NCI-H1436 treated with DMSO at 0.1 percent for 48 hours (cell line): Measurements from ENCODE around the gene SPRR2F.

Source experiments
- DNase-seq: peaks from one replicate; lab custom pipeline; 2025; lab: John Stamatoyannopoulos, UW

Gene SPRR2F

GRCh38 chr1:153072806-153073726, 40.2 kb downstream of the SPRR2F start:
- no peak for DNase-seq

- DNase-seq, result no peak
Observed at GRCh38 chr1:153071511-153071910, 41.8 kb downstream of the SPRR2F start, which contains the start of gene SPRR2B. TSS of gene SPRR2B (minus strand) at chr1:153071611. CDS start at chr1:153070839, 772 bp downstream.

GRCh38 chr1:153070243-153070642, 43.1 kb downstream of the SPRR2F start:
- DNase-seq, result no peak
